ENCODE measurements around the gene P2RY12. TPM values are rescaled to one million over a fixed set of nuclear protein-coding genes. Genes with fewer than 3 reads are reported as not detected.

Gene P2RY12
- total and polyA plus RNA-seq, 2 of the 4 experiments (the other 2 are of a cell fraction) = not detected

DNA sequence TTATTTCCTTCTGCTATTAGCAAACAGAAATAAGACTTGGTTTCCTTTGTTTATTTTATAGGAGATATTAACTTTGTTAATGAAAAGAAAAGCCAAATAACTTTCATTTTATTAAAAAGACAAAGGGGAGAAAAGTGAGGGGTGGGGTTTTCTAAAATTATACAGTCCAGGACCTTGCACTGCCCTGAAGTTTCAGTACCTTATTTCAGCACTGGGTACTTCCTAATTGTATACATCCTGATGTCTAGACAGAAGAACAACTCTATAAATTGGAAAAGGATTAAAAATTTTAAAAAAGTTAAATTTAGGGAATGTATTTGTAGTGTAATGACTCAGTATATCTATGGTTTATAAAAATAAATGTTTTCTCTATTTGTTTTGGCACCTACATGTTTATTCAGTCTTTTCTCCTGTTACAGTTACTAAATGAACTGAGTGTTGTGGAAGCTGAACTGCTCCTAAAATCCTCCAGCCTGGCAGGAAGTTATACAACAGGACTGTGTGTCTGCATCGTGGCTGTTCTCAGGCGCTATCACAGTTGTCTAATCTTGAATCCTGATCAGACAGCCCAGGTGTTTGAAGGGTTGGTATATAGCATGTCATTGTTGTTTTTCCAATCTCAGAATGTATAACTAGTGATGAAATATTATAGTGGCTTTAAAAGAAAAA is 27.6 kb downstream of the P2RY12 start:
- Histone ChIP-seq H3K27ac (ENCODE audit: insufficient read depth, low read length) (no peak overlapping the region), H2BK20ac (ENCODE audit: low read depth, low read length) (no peak overlapping the region), H3K18ac (ENCODE audit: low read depth, low read length) (no peak overlapping the region), H2BK5ac (ENCODE audit: low read depth, low read length, poor library complexity, severe bottlenecking) (no peak overlapping the region), H3K4me1 (ENCODE audit: control insufficient read depth, insufficient read depth, low read length) (peaks cover 2% of the 10 kb centered on the region), H2AK5ac (ENCODE audit: low read depth, low read length) (no peak overlapping the region), H4K20me1 (ENCODE audit: insufficient read depth, low read length) (no peaks in the 10 kb centered on the region), H2BK120ac (ENCODE audit: low read depth, low read length) (no peak overlapping the region), H3K4ac (ENCODE audit: low read depth, low read length) (no peak overlapping the region), H3K4me3 (ENCODE audit: insufficient read depth, low read depth, low read length) (no peak overlapping the region), H3K27me3 (ENCODE audit: control insufficient read depth, insufficient read depth, low read length) (no peaks in the 10 kb centered on the region), H3K4me2 (ENCODE audit: low read depth, low read length) (peak overlapping the region; percentile 41; the same call in 1 of the 2 replicates), H2AFZ (replicated peaks; ENCODE audit: low read length, poor library complexity) (no peak overlapping the region), H3K9ac (ENCODE audit: low read depth, low read length) (no peak overlapping the region), H3K9me3 (ENCODE audit: control insufficient read depth, insufficient read depth, low read length) (no peaks in the 10 kb centered on the region), H3K23ac (ENCODE audit: low read depth, low read length) (no peak overlapping the region), H3K56ac (ENCODE audit: extremely low read depth, insufficient read depth, low read length) (no peak overlapping the region), H4K91ac (ENCODE audit: insufficient read depth, low read depth, low read length) (no peak overlapping the region), H3K14ac (replicated peaks; ENCODE audit: low read depth, low read length) (no peak overlapping the region), H2BK15ac (ENCODE audit: low read depth, low read length) (no peak overlapping the region), H4K5ac (ENCODE audit: low read depth, low read length) (no peak overlapping the region), H2AK9ac (replicated peaks; ENCODE audit: low read depth, low read length, poor library complexity) (no peak overlapping the region), H3K9me1 (ENCODE audit: insufficient read depth, low read length) (no peaks in the 10 kb centered on the region), H3K36me3 (ENCODE audit: control insufficient read depth, insufficient read depth, low read length) (no peaks in the 10 kb centered on the region), H4K8ac (ENCODE audit: low read depth in 2 of 2, low read length in 2 of 2) (no peak overlapping the region), H3K79me1 (ENCODE audit: low read depth in 1 of 2, low read length in 2 of 2) (no peaks in the 10 kb centered on the region)
- in situ Hi-C loops (cut with MboI; ENCODE audit: low sequenced_read_pairs) (no loop called here), dilution Hi-C loops (cut with HindIII; ENCODE audit: low sequenced_read_pairs, unreplicated experiment) (no loop called here), intact Hi-C loops (cut with micrococcal nuclease) (no loop called here)
- BruUV-seq (replicated peaks) = no TSS peak
- WGBS, 2 experiments (ENCODE audit: extremely low coverage in 2 of 2, insufficient read length in 1 of 2) = no CpG with 5 or more reads among the region's 2 CpGs
- POLR2A ChIA-PET (ENCODE audit: unreplicated experiment) = no interaction called here
- CTCF ChIA-PET = interaction anchor here (0.7 kb wide), 2 partner anchors 33 to 81 kb away, joined by 3 read pairs; no protein-coding TSS in a partner anchor
- TF ChIP-seq RCOR1 (IDR thresholded peaks at IDR 0.05; ENCODE audit: insufficient replicate concordance, low read length) (no peak), RFX5 (IDR thresholded peaks at IDR 0.05; ENCODE audit: low read depth, low read length) (no peak)
- TF ChIP-seq, protein P1, sequence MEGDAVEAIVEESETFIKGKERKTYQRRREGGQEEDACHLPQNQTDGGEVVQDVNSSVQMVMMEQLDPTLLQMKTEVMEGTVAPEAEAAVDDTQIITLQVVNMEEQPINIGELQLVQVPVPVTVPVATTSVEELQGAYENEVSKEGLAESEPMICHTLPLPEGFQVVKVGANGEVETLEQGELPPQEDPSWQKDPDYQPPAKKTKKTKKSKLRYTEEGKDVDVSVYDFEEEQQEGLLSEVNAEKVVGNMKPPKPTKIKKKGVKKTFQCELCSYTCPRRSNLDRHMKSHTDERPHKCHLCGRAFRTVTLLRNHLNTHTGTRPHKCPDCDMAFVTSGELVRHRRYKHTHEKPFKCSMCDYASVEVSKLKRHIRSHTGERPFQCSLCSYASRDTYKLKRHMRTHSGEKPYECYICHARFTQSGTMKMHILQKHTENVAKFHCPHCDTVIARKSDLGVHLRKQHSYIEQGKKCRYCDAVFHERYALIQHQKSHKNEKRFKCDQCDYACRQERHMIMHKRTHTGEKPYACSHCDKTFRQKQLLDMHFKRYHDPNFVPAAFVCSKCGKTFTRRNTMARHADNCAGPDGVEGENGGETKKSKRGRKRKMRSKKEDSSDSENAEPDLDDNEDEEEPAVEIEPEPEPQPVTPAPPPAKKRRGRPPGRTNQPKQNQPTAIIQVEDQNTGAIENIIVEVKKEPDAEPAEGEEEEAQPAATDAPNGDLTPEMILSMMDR (conservative IDR thresholded peaks at IDR 0.05; ENCODE audit: low read depth, low read length) = no peak
- DNase-seq (peak; percentile 30), ATAC-seq (ENCODE audit: low read depth) (peak; percentile 51)
